22Rv1 (cell line): ENCODE results near the gene MAML3.

ENCODE experiments used
- CTCF ChIP-seq: fragments of 450-650 bp; IDR thresholded peaks from 2 replicates; pipeline ENCODE4 v1.5.1; 2017; ENCODE audit warnings: mild to moderate bottlenecking
- ZFX ChIP-seq: fragments of 450-650 bp; IDR thresholded peaks from 2 replicates; pipeline ENCODE4 v1.6.1; 2017; ENCODE audit warnings: antibody characterized with exemption, borderline replicate concordance

GRCh38 chr4:139725236-139725635 lies 428.7 kb downstream of the MAML3 start:
- TF ChIP-seq CTCF (no peak), ZFX (no peak)
